HFFc6 (cell line): ENCODE measurements around the gene DPPA3. TPM values are rescaled to one million over a fixed set of nuclear protein-coding genes. Genes with fewer than 3 reads are reported as not detected.
"Not testable (repeated sequence)": the region's sequence is repeated elsewhere in the genome, so short reads cannot be mapped to it uniquely, and the experiment has no call there.

Experiments used
- DNase-seq: peaks from one replicate; pipeline ENCODE4 v3.0.0-alpha.2; 2018
- H3K27ac Mint-ChIP-seq: 2 replicates; pipeline ENCODE4 v1.8.0; 2020; ENCODE audit warnings: mild to moderate bottlenecking, mixed read lengths
- H3K27me3 Mint-ChIP-seq: 2 replicates; pipeline ENCODE4 v1.8.0; 2021; ENCODE audit warnings: mild to moderate bottlenecking, moderate library complexity, mixed read lengths; ENCODE audit not compliant: insufficient read depth
- H3K36me3 Mint-ChIP-seq: 2 replicates; pipeline ENCODE4 v1.8.0; 2021; ENCODE audit warnings: low read depth, mixed read lengths
- H3K4me1 Mint-ChIP-seq: 2 replicates; pipeline ENCODE4 v1.8.0; 2020; ENCODE audit warnings: low read depth, mixed read lengths
- H3K4me3 Mint-ChIP-seq: 2 replicates; pipeline ENCODE4 v1.8.0; 2020; ENCODE audit warnings: mild to moderate bottlenecking, moderate library complexity, mixed read lengths
- H3K9me3 Mint-ChIP-seq: 2 replicates; pipeline ENCODE4 v1.8.0; 2020; ENCODE audit warnings: mild to moderate bottlenecking, mixed read lengths
- CTCF ChIP-seq: fragments of 200-600 bp; sonication (generic); IDR thresholded peaks from 2 replicates; pipeline ENCODE4 v1.5.0; 2021; ENCODE audit warnings: antibody characterized with exemption, mild to moderate bottlenecking
- total RNA-seq, 6 experiments: library from RNA; stranded (reverse); fragmentation: NEBNext Ultra II Directional; extraction: Animal tissue kit (Norgen Biotek cat#: 25700); gene quantifications; 2 replicates in 1 of 6; 3 replicates in 5 of 6; pipeline ENCODE4 v1.2.3, GENCODE V29; 2021

DPPA3 gene
- total RNA-seq, 6 experiments from 2014 or later = not detected

- TF ChIP-seq CTCF = peak; percentile 66
- not testable (repeated sequence) for H3K27ac Mint-ChIP-seq, H3K36me3 Mint-ChIP-seq, H3K4me3 Mint-ChIP-seq, H3K4me1 Mint-ChIP-seq, H3K9me3 Mint-ChIP-seq, H3K27me3 Mint-ChIP-seq
- peak; percentile 23 for DNase-seq
These were observed 33.8 kb upstream of the DPPA3 start for GRCh38 chr12:7677432-7677888.

GRCh38 chr12:7678744-7679143 lies 32.5 kb upstream of the DPPA3 start:
- no peaks in the 10 kb centered on the region for H3K36me3 Mint-ChIP-seq
- TF ChIP-seq CTCF = no peak
- H3K27me3 Mint-ChIP-seq = peaks cover 8% of the 10 kb centered on the region
- DNase-seq = no peak
- H3K4me1 Mint-ChIP-seq = no peaks in the 10 kb centered on the region
- no peak overlapping the region for H3K27ac Mint-ChIP-seq
- no peaks in the 10 kb centered on the region for H3K9me3 Mint-ChIP-seq
- no peak overlapping the region for H3K4me3 Mint-ChIP-seq

GRCh38 chr12:7679251-7680045 lies 31.8 kb upstream of the DPPA3 start:
- H3K9me3 Mint-ChIP-seq = no peaks in the 10 kb centered on the region
- no peaks in the 10 kb centered on the region for H3K4me1 Mint-ChIP-seq
- no peak overlapping the region for H3K27ac Mint-ChIP-seq

GRCh38 chr12:7681535-7681934 lies 29.7 kb upstream of the DPPA3 start:
- no peak overlapping the region for H3K4me3 Mint-ChIP-seq
- no peaks in the 10 kb centered on the region for H3K36me3 Mint-ChIP-seq
- H3K27ac Mint-ChIP-seq = no peak overlapping the region
- DNase-seq = no peak
- no peaks in the 10 kb centered on the region for H3K4me1 Mint-ChIP-seq
- no peaks in the 10 kb centered on the region for H3K9me3 Mint-ChIP-seq
- no peak for TF ChIP-seq CTCF
- H3K27me3 Mint-ChIP-seq = peaks cover 6% of the 10 kb centered on the region

More at GRCh38 chr12:7679251-7680045, 31.8 kb upstream of the DPPA3 start:
- DNase-seq = no peak
- Mint-ChIP-seq H3K27me3 (peaks cover 8% of the 10 kb centered on the region), H3K36me3 (no peaks in the 10 kb centered on the region), H3K4me3 (no peak overlapping the region)
- no peak for TF ChIP-seq CTCF

- Mint-ChIP-seq H3K4me1 (no peaks in the 10 kb centered on the region), H3K4me3 (no peak overlapping the region), H3K9me3 (no peaks in the 10 kb centered on the region), H3K27me3 (peaks cover 16% of the 10 kb centered on the region), H3K36me3 (no peaks in the 10 kb centered on the region), H3K27ac (no peak overlapping the region)
- TF ChIP-seq CTCF = no peak
- no peak for DNase-seq
These were observed 17.4 kb upstream of the DPPA3 start for GRCh38 chr12:7693793-7694192.
